Epithelial cell of esophagus (primary cell): ENCODE data around the gene CTNNBIP1.

Experiments
- DNase-seq: peaks from one replicate; pipeline ENCODE4 v3.0.0; 2010; ENCODE audit warnings: low read depth
- H3K4me3 ChIP-seq: 2 replicates; pipeline ENCODE4 v1.5.1; 2011; ENCODE audit warnings: mild to moderate bottlenecking, low read length, control low read depth
- CTCF ChIP-seq: IDR thresholded peaks from 2 replicates; pipeline ENCODE4 v1.5.1; 2011; ENCODE audit warnings: low read depth, mild to moderate bottlenecking, low read length, control low read depth, inconsistent platforms; ENCODE audit not compliant: insufficient read depth; ENCODE audit errors: missing control alignments

The CTNNBIP1 gene

GRCh38 chr1:9836632-9836960, 73.5 kb downstream of the CTNNBIP1 start:
- peak; percentile 98 for DNase-seq
- H3K4me3 ChIP-seq = no peak overlapping the region

GRCh38 chr1:9835758-9836631, 74.1 kb downstream of the CTNNBIP1 start:
- no peak for TF ChIP-seq CTCF
- peak; percentile 66 for DNase-seq
- no peak overlapping the region for H3K4me3 ChIP-seq

More at GRCh38 chr1:9836632-9836960, 73.5 kb downstream of the CTNNBIP1 start:
- TF ChIP-seq CTCF = no peak

DNA sequence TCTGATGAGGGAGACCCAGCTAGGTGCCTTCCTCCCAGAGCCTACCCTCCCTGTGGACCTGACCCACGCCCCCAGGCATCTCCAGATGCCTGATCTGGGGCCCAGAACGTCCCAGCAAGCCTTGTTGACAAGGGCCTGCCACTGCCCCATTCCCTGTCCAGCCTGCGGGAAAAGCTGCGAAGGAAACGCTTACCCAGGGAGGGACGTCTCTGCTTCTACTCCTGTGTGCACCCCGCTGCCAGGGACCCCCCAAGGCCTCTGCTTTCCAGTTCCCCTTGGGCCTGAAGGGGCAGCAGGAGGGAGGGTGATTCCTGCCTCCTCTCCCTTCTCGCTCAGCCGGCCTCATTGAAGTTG, 74.7 kb downstream of the CTNNBIP1 start:
- DNase-seq = no peak
- H3K4me3 ChIP-seq = no peak overlapping the region
- TF ChIP-seq CTCF = no peak

DNA sequence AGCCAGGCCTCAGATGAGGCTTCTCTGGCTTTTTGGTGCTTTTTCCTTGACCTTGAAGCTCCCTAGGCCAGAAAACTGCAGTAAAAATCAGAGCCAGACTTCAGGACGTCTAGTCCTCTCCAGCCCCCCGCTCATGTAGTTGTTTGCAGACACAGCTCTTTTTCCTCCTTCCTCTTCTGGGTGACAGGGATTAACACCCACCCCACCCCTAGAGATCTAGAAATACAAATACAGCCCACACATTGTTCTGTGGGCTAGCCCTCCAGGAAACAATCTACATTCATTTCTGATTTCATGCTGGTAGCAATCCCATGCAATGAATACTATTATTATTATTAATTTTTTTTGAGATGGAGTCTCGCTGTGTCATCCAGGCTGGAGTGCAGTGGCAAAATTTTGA, 76.4 kb downstream of the CTNNBIP1 start:
- no peak overlapping the region for H3K4me3 ChIP-seq
- no peak for DNase-seq
- TF ChIP-seq CTCF = no peak

- TF ChIP-seq CTCF = peak; percentile 51
- no peak overlapping the region for H3K4me3 ChIP-seq
- DNase-seq = no peak
These were observed 82.4 kb downstream of the CTNNBIP1 start for GRCh38 chr1:9827558-9828185.

GRCh38 chr1:9826616-9827015, 83.5 kb downstream of the CTNNBIP1 start:
- H3K4me3 ChIP-seq = no peak overlapping the region
- no peak for DNase-seq
- TF ChIP-seq CTCF = no peak
